Measurements from ENCODE around the gene BBS9. TPM values are rescaled to one million over a fixed set of nuclear protein-coding genes. Genes with fewer than 3 reads are reported as not detected.

Gene BBS9
- total RNA-seq, 3 donors from 2014 or later, result 8.2 to 23.5 (median 15.8) TPM

DNA sequence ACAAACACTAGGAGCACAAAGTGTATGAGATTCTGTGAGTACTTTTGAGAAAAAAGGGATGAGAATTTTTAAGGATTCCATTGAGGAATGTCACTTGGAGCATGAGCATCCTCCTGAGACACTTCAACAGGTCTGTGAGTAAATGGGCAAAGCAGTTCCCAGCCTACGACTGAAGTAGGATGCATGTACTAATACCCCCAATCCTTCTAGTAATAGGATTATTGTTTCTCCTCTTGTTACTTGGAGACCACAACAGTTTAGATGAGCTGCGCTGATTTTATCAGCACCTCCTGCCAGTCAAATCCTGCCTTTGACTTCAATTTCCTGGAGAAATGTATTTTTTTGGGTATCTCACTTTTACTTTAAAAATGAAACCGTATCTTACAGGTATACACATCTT, 820 bp downstream of the BBS9 start:
- Histone ChIP-seq H3K9me3 (no peaks in the 10 kb centered on the region), H3K36me3 (ENCODE audit: low read depth) (no peaks in the 10 kb centered on the region), H3K4me1 (ENCODE audit: low read depth) (no peaks in the 10 kb centered on the region), H3K4me3 (no peak overlapping the region)
- intact Hi-C loops (cut with DNase I, micrococcal nuclease), result no loop called here
- ATAC-seq (no peak), DNase-seq (no peak)
- TF ChIP-seq, protein P1, sequence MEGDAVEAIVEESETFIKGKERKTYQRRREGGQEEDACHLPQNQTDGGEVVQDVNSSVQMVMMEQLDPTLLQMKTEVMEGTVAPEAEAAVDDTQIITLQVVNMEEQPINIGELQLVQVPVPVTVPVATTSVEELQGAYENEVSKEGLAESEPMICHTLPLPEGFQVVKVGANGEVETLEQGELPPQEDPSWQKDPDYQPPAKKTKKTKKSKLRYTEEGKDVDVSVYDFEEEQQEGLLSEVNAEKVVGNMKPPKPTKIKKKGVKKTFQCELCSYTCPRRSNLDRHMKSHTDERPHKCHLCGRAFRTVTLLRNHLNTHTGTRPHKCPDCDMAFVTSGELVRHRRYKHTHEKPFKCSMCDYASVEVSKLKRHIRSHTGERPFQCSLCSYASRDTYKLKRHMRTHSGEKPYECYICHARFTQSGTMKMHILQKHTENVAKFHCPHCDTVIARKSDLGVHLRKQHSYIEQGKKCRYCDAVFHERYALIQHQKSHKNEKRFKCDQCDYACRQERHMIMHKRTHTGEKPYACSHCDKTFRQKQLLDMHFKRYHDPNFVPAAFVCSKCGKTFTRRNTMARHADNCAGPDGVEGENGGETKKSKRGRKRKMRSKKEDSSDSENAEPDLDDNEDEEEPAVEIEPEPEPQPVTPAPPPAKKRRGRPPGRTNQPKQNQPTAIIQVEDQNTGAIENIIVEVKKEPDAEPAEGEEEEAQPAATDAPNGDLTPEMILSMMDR (IDR thresholded peaks at IDR 0.05), result no peak

DNA sequence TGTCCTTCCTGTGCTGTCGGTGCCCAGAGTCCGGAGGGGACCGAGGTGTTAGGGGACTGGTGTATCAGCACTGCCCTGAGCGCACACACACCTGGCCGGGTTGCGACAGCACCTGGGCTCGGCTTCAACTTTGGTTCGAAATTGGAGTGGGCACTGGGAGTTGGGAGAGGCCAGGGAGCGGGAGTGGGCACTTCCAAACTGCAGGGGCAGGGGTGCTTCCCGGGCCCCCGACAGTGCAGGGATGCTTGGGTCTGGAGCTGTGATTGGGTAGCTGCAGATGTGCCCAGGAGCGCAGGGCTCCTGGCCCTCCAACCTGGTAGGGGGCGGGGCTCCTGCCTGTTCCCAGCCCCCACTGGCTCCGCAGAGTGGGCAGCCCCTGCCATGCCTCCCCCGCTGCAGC, 7.7 kb downstream of the BBS9 start:
- Histone ChIP-seq H3K36me3 (ENCODE audit: low read depth) (no peaks in the 10 kb centered on the region), H3K4me1 (ENCODE audit: low read depth) (no peaks in the 10 kb centered on the region), H3K4me3 (no peak overlapping the region), H3K9me3 (no peaks in the 10 kb centered on the region)
- DNase-seq (no peak), ATAC-seq (no peak)
- intact Hi-C loops (cut with DNase I, micrococcal nuclease), result no loop called here
- TF ChIP-seq, protein P1 (IDR thresholded peaks at IDR 0.05), result no peak

DNA sequence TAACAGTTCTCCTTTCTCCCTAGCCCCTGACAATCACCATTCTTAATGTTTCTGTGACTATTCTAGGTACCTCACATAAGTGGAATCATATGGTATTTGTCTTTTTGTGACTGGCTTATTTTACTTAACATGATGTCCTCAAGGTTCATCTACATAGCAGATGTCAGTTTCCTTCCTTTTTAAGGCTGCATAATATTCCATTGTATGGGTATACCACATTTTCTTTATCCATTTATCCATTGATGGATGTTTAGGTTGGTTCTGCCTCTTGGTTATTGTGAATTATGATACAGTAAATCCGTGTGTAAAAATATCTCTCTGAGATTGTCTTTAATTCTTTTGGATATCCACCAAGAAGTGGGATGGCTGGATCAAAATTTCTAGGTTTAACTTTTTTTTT, 13.2 kb downstream of the BBS9 start:
- TF ChIP-seq, protein P1 (IDR thresholded peaks at IDR 0.05), result no peak
- intact Hi-C loops (cut with DNase I, micrococcal nuclease), result no loop called here
- DNase-seq, result no peak
- no peaks in the 10 kb centered on the region for H3K36me3 ChIP-seq (ENCODE audit: low read depth)
- ATAC-seq, result no peak
- no peaks in the 10 kb centered on the region for H3K9me3 ChIP-seq
- no peak overlapping the region for H3K4me3 ChIP-seq
- H3K4me1 ChIP-seq (ENCODE audit: low read depth), result no peaks in the 10 kb centered on the region

DNA sequence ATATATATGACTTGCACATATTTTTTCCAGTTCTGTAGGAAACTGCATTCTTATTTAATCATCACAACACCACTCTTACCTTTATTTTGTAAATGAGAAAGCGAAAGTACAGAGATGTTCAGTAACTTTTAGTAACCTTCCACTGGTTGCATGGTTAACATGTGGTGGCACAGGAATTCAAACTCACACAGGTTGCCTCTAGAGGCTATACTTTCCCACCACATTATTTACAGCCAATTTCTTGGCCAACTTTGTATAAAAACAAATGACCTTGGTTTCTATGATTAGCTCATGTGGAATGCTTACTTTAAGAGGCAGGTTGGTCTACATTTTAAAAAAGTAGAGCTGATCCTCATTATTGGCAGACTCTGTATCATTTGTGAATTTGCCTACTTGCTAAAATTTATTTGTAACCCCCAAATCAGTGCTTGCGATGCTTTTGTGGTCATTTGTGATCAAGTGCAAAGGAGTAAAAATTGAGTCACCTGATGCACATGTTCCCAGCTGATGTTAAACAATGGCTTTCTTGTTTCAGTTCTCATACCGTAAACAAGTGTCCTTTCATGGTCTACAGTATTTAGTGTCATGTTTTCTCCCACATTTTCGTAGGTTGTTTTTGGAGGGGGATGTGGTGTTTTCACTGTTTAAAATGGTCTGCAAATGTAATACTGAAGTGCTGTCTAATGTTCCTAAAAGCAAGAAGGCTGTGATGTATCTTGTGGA, 14.8 kb downstream of the BBS9 start:
- TF ChIP-seq, protein P1 (IDR thresholded peaks at IDR 0.05), result no peak

DNA sequence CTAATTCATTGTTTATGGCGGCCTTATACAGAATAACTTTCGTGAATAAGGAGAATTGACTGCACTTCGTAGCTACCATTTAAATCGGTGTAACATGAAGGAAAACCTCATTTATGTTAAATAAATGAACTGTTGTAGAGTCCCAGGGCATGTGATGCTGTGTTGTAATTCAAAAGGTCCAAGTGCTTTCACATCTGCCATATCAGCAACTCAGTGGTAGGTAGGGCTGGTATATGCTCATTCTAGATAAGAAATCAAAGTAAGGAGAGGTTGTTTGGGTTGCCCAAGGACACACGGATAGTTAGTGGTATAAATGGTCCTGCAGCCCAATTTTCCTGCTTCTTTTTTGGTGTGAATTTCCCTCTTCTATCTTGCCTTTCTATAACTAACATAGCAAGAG, 15.8 kb downstream of the BBS9 start:
- intact Hi-C loops (cut with DNase I, micrococcal nuclease), result no loop called here
- no peaks in the 10 kb centered on the region for H3K9me3 ChIP-seq
- no peak for ATAC-seq
- H3K4me3 ChIP-seq, result no peak overlapping the region
- no peaks in the 10 kb centered on the region for H3K36me3 ChIP-seq (ENCODE audit: low read depth)
- no peak for DNase-seq
- H3K4me1 ChIP-seq (ENCODE audit: low read depth), result no peaks in the 10 kb centered on the region
- TF ChIP-seq, protein P1 (IDR thresholded peaks at IDR 0.05), result no peak

More for the DNA sequence above, 14.8 kb downstream of the BBS9 start:
- Histone ChIP-seq H3K4me3 (no peak overlapping the region), H3K9me3 (no peaks in the 10 kb centered on the region), H3K4me1 (ENCODE audit: low read depth) (no peaks in the 10 kb centered on the region), H3K36me3 (ENCODE audit: low read depth) (no peaks in the 10 kb centered on the region)
- ATAC-seq (no peak), DNase-seq (no peak)
- intact Hi-C loops (cut with DNase I, micrococcal nuclease), result no loop called here
